Karpas-422 (cell line): Measurements from ENCODE around the gene SLC25A11. TPM values are rescaled to one million over a fixed set of nuclear protein-coding genes. Genes with fewer than 3 reads are reported as not detected.

Experiments used
- DNase-seq: peaks from one replicate; pipeline ENCODE4 v3.0.0-alpha.2; 2015
- H2AFZ ChIP-seq: fragments of 200-600 bp; sonication (generic); 2 replicates; pipeline ENCODE4 v1.6.1; 2014; ENCODE audit warnings: antibody characterized with exemption, low read length, mixed read lengths
- H3K27ac ChIP-seq: fragments of 200-600 bp; sonication (generic); 2 replicates; pipeline ENCODE4 v1.5.1; 2014; ENCODE audit warnings: mild to moderate bottlenecking, low read length, moderate library complexity
- H3K27me3 ChIP-seq: fragments of 200-600 bp; sonication (generic); 2 replicates; pipeline ENCODE4 v1.6.1; 2014; ENCODE audit warnings: low read length, mixed read lengths
- H3K36me3 ChIP-seq: fragments of 200-600 bp; sonication (generic); 2 replicates; pipeline ENCODE4 v1.6.1; 2014; ENCODE audit warnings: low read length, mixed read lengths; ENCODE audit not compliant: insufficient read depth
- H3K4me1 ChIP-seq: fragments of 200-600 bp; sonication (generic); 2 replicates; pipeline ENCODE4 v1.6.1; 2014; ENCODE audit warnings: mild to moderate bottlenecking, low read length, mixed read lengths
- H3K4me2 ChIP-seq: fragments of 200-600 bp; sonication (generic); 2 replicates; pipeline ENCODE4 v1.6.1; 2014; ENCODE audit warnings: low read length, low read depth, mild to moderate bottlenecking; ENCODE audit not compliant: poor library complexity, severe bottlenecking
- H3K4me3 ChIP-seq: fragments of 200-600 bp; sonication (generic); 2 replicates; pipeline ENCODE4 v1.5.1; 2014; ENCODE audit warnings: mild to moderate bottlenecking, antibody characterized with exemption, low read length, mixed read lengths
- H3K79me2 ChIP-seq: fragments of 200-600 bp; sonication (generic); 2 replicates; pipeline ENCODE4 v1.6.1; 2014; ENCODE audit warnings: mild to moderate bottlenecking, low read length, mixed read lengths
- H3K9ac ChIP-seq: fragments of 200-600 bp; sonication (generic); 2 replicates; pipeline ENCODE4 v1.6.0; 2014; ENCODE audit warnings: low read length
- H3K9me2 ChIP-seq: fragments of 200-600 bp; sonication (generic), shearing (Covaris generic); replicated peaks from 2 replicates; pipeline ENCODE4 v1.6.0; 2014; ENCODE audit warnings: mild to moderate bottlenecking, low read length, moderate library complexity; ENCODE audit not compliant: insufficient read depth
- H3K9me3 ChIP-seq: fragments of 300-700, 200-600 bp; sonication (generic); 2 replicates; pipeline ENCODE4 v1.6.1; 2014; ENCODE audit warnings: low read length, mixed read lengths
- H4K20me1 ChIP-seq: fragments of 200-600 bp; sonication (generic); 2 replicates; pipeline ENCODE4 v1.6.1; 2014; ENCODE audit warnings: mild to moderate bottlenecking, antibody characterized with exemption, low read length, low read depth; ENCODE audit not compliant: insufficient read depth
- total RNA-seq: library from RNA; depleted of rRNA; stranded (reverse); fragments of >200 nt; shearing (Covaris generic); gene quantifications from 2 replicates; pipeline ENCODE4 v1.2.3, GENCODE V29; 2014; ENCODE audit warnings: low replicate concordance; rRNA removed

SLC25A11 gene, protein sequence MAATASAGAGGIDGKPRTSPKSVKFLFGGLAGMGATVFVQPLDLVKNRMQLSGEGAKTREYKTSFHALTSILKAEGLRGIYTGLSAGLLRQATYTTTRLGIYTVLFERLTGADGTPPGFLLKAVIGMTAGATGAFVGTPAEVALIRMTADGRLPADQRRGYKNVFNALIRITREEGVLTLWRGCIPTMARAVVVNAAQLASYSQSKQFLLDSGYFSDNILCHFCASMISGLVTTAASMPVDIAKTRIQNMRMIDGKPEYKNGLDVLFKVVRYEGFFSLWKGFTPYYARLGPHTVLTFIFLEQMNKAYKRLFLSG
- total RNA-seq = 79.0 and 79.1 TPM in 2 replicates

DNA sequence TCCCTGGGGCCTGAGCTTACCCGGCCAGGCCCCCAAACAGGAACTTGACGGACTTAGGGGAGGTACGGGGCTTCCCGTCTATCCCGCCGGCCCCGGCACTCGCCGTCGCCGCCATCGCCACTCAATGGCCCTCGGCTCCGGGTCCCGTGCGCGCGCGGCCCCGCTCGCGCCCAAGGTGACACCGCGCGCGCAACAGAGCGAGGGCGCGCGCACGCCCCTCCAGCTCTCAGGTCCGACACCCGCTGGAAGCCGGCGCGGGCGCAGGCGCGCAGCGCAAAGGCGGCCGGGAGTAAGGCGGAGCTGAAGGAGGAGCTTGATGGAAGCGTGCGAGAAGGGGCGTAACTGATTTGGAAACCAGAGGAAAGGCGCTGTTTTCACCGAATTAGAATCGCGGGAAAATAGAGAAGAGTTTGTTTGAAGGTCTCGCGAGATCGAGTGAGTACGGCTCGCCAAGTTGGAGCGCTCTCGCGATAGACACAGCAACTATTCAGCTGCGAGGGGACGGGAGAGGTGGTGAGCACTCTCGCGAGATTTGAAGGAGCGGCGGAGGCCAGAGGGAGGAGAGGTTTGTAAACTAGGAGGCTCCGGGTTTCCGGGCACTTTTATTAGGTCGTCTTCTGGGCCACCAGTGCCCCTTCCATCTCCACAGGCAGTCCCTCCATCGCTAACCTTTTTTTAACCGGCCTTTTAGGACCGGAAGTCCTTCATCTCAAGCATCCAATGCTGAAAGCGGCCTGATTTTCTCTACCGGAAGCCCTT is at the start of gene SLC25A11, which contains the start of gene RNF167:
SLC25A11 (minus strand) TSS at position 251 of the 759 bp plus-strand sequence; CDS start at position 115, 136 bp downstream.
RNF167 (plus strand) TSS at position 473 of the 759 bp plus-strand sequence. CDS start 642 bp downstream, outside the sequence.
- H3K9ac ChIP-seq = peak within 1 kb of the TSS; percentile 95
- no peaks in the 10 kb centered on the region for H3K9me3 ChIP-seq
- peaks cover 56% of the 10 kb centered on the region for H3K79me2 ChIP-seq
- peaks cover 5% of the 10 kb centered on the region; the same call in 1 of the 2 replicates for H4K20me1 ChIP-seq
- H3K27ac ChIP-seq = peak within 1 kb of the TSS; percentile 91
- H3K4me3 ChIP-seq = peak within 1 kb of the TSS; percentile 96
- no peaks in the 10 kb centered on the region for H3K9me2 ChIP-seq
- peaks cover 47% of the 10 kb centered on the region for H3K4me1 ChIP-seq
- H3K36me3 ChIP-seq = peaks cover 24% of the 10 kb centered on the region
- peak within 1 kb of the TSS; percentile 44; the same call in 1 of the 2 replicates for H2AFZ ChIP-seq
- DNase-seq = peak; percentile 100
- peak within 1 kb of the TSS; percentile 94 for H3K4me2 ChIP-seq
- H3K27me3 ChIP-seq = no peaks in the 10 kb centered on the region

DNA sequence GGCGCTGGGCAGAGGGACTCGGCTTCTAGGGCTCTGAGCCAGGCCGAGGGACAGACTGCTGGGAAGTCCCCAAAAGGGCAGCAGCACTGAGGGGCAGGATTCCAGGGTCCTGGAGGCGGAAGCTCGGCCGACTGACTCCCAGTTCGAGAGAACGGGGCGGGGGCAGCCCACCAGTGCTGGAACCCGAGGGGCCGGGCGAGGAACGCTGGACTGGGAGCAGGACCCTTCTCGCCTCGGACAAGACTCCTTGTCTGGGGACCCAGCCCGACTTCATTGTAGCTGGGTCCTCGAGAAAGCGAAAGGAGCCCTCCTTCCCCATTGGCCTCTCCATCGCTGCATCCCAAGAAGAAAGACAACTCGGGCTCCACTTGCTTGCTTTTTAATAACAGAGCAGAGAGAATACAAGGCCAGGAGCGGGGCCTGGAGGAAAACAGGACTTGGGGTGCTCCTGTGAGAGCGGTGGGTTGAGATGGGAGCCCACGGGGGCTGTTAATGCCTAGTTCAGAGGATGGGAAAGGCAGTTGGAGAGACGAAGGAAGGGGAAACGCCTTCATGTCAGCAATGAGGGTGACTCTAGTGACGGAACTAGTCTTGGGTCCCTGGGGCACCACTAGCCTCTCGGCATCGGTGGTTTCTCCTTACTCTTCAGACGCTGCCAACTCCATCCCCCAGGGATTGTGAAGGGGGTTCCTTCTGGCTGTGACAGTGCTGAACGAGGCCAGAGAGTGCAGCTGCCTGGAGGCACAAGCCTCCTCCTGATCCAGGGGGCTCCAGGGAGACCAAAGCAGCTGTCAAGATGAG is 48.1 kb upstream of the SLC25A11 start:
- Histone ChIP-seq H3K9me3 (no peaks in the 10 kb centered on the region), H3K4me2 (peak overlapping the region; percentile 95), H3K79me2 (peaks cover 17% of the 10 kb centered on the region), H4K20me1 (no peaks in the 10 kb centered on the region), H2AFZ (peak overlapping the region; percentile 31; the same call in 1 of the 2 replicates), H3K9ac (peak overlapping the region; percentile 98), H3K4me1 (peaks cover 30% of the 10 kb centered on the region), H3K9me2 (no peaks in the 10 kb centered on the region), H3K4me3 (peak overlapping the region; percentile 97), H3K27me3 (no peaks in the 10 kb centered on the region), H3K36me3 (no peaks in the 10 kb centered on the region), H3K27ac (peak overlapping the region; percentile 79)
- DNase-seq = peak; percentile 88

DNA sequence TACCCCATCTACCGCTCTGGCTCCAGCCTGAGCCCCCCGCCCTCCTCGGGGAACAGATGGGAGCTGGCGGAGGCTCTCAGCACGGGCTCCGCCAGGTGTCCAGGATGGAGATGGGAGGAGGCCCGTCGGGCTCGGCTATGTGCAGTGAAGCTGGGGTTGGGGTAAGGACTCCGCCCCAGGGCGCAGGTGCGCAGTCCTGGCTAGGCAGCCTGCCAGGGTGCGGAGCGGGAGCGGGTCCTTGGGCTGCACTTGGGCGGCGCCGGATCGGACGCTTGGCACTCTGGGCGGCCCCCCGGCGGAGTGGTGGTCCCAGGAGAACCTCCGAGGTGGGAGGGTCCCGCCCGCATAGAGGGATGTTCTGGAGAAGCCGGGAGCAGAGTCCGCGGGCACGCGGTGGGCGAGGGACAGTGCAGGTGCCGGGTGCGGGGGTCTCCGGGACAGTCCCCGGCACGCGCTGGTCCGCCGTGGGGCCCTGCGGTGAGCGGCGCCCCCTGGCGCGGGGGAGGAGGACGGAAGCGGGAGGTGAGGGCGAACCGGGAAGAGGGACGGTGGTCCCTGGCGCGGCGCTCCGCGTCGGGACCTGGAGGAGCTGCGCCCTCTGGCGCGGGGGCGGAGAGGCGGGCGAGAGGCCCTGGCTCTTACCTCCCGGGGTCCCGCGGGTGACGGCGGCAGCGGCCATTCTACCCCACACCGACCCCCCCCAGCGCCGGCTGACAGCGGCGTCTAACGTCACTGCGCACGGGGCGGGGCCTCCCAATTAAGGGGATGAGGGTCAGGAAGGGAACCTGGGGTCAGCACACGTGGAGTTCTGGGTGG is 47.3 kb upstream of the SLC25A11 start, which contains the start of gene CAMTA2:
CAMTA2 (minus strand) TSS at position 725 of the 816 bp plus-strand sequence. CDS start 1,453 bp downstream, outside the sequence.
- no peaks in the 10 kb centered on the region for H4K20me1 ChIP-seq
- peak within 1 kb of the TSS; percentile 97 for H3K4me3 ChIP-seq
- DNase-seq = peak; percentile 95
- peaks cover 38% of the 10 kb centered on the region for H3K4me1 ChIP-seq
- peak within 1 kb of the TSS; percentile 98 for H3K9ac ChIP-seq
- H3K27ac ChIP-seq = peak within 1 kb of the TSS; percentile 79
- H3K9me2 ChIP-seq = no peaks in the 10 kb centered on the region
- no peaks in the 10 kb centered on the region for H3K27me3 ChIP-seq
- H2AFZ ChIP-seq = peak within 1 kb of the TSS; percentile 90
- peaks cover 17% of the 10 kb centered on the region for H3K79me2 ChIP-seq
- no peaks in the 10 kb centered on the region for H3K36me3 ChIP-seq
- no peaks in the 10 kb centered on the region for H3K9me3 ChIP-seq
- H3K4me2 ChIP-seq = peak within 1 kb of the TSS; percentile 95

DNA sequence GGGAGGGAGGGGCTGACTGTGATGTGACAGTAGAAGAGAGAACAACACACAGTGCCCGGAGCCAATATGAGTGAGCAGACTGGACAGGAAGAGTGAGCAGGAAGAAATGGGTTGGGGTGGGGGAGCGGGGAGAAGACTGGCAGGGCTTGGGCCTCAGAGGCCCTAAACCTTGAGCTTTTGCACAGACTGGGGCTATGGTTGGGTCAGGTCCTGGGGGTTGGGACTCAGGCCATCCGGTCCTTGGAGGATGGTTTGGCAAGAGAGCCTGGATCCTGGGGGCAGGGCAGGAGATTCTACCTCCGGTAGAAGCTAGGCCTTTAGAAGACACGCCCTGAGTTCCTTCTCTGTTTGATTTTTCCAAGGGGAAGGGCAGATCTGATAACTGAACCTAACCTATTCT is 46.6 kb upstream of the SLC25A11 start:
- no peaks in the 10 kb centered on the region for H4K20me1 ChIP-seq
- H3K27me3 ChIP-seq = no peaks in the 10 kb centered on the region
- no peaks in the 10 kb centered on the region for H3K36me3 ChIP-seq
- peak overlapping the region; percentile 68 for H3K27ac ChIP-seq
- H3K79me2 ChIP-seq = peaks cover 17% of the 10 kb centered on the region
- peak; percentile 62 for DNase-seq
- no peaks in the 10 kb centered on the region for H3K9me2 ChIP-seq
- H3K4me3 ChIP-seq = peak overlapping the region; percentile 97
- no peaks in the 10 kb centered on the region for H3K9me3 ChIP-seq
- peak overlapping the region; percentile 95 for H3K4me2 ChIP-seq
- H2AFZ ChIP-seq = peak overlapping the region; percentile 90; the same call in 1 of the 2 replicates
- peaks cover 46% of the 10 kb centered on the region for H3K4me1 ChIP-seq
- peak overlapping the region; percentile 98 for H3K9ac ChIP-seq

DNA sequence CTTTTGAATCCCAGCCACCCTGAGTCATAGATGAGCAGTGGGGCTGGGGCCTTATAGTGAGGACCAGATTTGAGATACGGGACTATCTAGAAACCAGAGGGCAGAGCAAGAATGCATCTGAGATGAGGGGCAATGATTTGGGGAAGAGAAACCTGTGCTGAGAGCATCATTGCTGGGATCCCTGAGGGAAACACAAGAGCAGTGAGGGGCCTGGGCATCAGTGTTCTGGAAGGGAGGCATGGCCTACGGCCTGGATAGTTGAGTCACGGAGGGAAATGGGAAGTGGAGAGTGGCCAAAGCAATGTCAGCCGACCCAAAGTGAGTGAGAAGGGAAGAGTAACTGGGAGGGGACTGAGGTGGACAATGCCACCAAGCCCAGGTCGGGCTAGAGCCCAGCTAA is 42.5 kb upstream of the SLC25A11 start:
- DNase-seq = peak; percentile 63
- Histone ChIP-seq H3K27ac (peak overlapping the region; percentile 84; the same call in 1 of the 2 replicates), H3K79me2 (peaks cover 21% of the 10 kb centered on the region), H3K4me3 (no peak overlapping the region), H3K9ac (no peak overlapping the region), H3K27me3 (no peaks in the 10 kb centered on the region), H3K9me3 (no peaks in the 10 kb centered on the region), H3K9me2 (no peaks in the 10 kb centered on the region), H3K4me1 (peaks cover 47% of the 10 kb centered on the region), H4K20me1 (no peaks in the 10 kb centered on the region), H3K4me2 (no peak overlapping the region), H2AFZ (no peak overlapping the region), H3K36me3 (peaks cover 19% of the 10 kb centered on the region; the same call in 1 of the 2 replicates)

DNA sequence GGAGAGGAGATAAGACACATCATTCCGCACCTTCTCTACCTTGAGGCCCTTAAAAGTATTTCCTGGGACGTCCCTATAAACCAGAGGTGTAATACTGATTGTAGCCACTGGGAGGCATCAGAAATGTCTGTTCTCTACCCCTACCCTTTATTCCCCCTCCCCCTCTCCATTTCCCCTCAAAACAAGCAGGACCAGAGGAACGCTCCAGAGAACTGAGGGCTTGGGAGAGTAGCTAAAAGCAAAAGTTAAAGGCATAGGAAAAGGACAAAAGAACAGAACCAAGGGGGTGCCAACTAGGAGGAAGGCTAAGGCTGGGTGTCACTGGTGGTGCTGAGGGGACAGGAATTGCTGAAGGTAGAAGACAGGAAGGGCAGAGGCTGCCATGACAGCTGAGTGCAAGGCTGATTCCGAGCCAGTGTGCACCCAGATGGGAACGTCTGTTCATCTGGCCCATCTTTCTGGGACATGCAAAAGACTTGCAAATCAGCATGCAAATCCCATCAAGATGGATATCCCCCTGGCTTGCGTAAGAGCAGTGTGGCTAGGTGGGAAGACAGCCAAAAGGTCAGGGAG is 40.9 kb upstream of the SLC25A11 start:
- peak overlapping the region; percentile 84 for H3K27ac ChIP-seq
- no peaks in the 10 kb centered on the region for H3K27me3 ChIP-seq
- H3K9me3 ChIP-seq = no peaks in the 10 kb centered on the region
- H4K20me1 ChIP-seq = no peaks in the 10 kb centered on the region
- H3K79me2 ChIP-seq = peaks cover 7% of the 10 kb centered on the region
- peaks cover 25% of the 10 kb centered on the region; the same call in 1 of the 2 replicates for H3K36me3 ChIP-seq
- no peak overlapping the region for H2AFZ ChIP-seq
- peak overlapping the region; percentile 38; the same call in 1 of the 2 replicates for H3K4me3 ChIP-seq
- peak overlapping the region; percentile 52 for H3K9ac ChIP-seq
- peaks cover 40% of the 10 kb centered on the region for H3K4me1 ChIP-seq
- no peaks in the 10 kb centered on the region for H3K9me2 ChIP-seq
- DNase-seq = peak; percentile 89
- H3K4me2 ChIP-seq = peak overlapping the region; percentile 58

DNA sequence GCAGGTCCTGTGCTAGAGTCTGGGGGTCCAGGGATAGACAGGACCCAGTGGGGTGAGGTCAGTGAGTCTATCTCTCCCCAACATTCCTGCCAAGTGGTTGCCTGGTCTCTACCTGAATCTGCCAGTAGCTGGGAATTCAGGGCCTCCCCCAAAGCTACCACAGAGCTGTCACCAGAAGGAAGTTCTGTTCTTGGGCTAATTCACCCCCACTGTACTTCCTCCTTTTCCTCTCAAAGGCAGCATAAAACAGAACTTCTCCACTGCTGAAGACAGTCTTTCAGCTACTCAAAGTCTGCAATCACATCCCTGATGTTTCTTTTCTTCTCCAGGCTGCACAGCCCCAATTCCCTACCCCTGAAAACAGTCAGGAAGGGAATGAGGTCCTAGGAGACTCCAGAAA is 38.9 kb upstream of the SLC25A11 start:
- Histone ChIP-seq H3K9me2 (no peaks in the 10 kb centered on the region), H3K9ac (no peak overlapping the region), H3K4me1 (peaks cover 37% of the 10 kb centered on the region), H4K20me1 (no peaks in the 10 kb centered on the region), H3K27me3 (no peaks in the 10 kb centered on the region), H3K9me3 (no peaks in the 10 kb centered on the region), H3K27ac (peak overlapping the region; percentile 62; the same call in 1 of the 2 replicates), H3K36me3 (peaks cover 25% of the 10 kb centered on the region; the same call in 1 of the 2 replicates), H3K4me3 (no peak overlapping the region), H3K4me2 (no peak overlapping the region), H2AFZ (no peak overlapping the region), H3K79me2 (0 out of 2 replicates have a peak, but pooled peaks cover 4% of the 10 kb centered on the region)
- no peak for DNase-seq
